HG03064 (cell line): ENCODE results near the gene KLHL2.
"Not testable (repeated sequence)": the region's sequence is repeated elsewhere in the genome, so short reads cannot be mapped to it uniquely, and the experiment has no call there.

ENCODE experiments used
- ATAC-seq: cut with Tn5 transposase; IDR thresholded peaks from one replicate; pipeline ENCODE4 v1.9.1; 2021; ENCODE audit warnings: low read depth; ENCODE audit not compliant: unreplicated experiment

Gene KLHL2

GRCh38 chr4:165279531-165279930 is 72.2 kb downstream of the KLHL2 start:
- ATAC-seq: not testable (repeated sequence)

- not testable (repeated sequence) for ATAC-seq
Measured at GRCh38 chr4:165284697-165285096, 77.3 kb downstream of the KLHL2 start.

GRCh38 chr4:165286619-165287340 is 79.4 kb downstream of the KLHL2 start:
- ATAC-seq: peak; percentile 84

- no peak for ATAC-seq
Measured at GRCh38 chr4:165288226-165288625, 80.9 kb downstream of the KLHL2 start.

GRCh38 chr4:165288639-165289422 is 81.5 kb downstream of the KLHL2 start:
- no peak for ATAC-seq

GRCh38 chr4:165289423-165289785 is 82.0 kb downstream of the KLHL2 start:
- ATAC-seq: no peak

GRCh38 chr4:165293061-165293460 is 85.7 kb downstream of the KLHL2 start:
- no peak for ATAC-seq

GRCh38 chr4:165293927-165294649 is 86.7 kb downstream of the KLHL2 start:
- ATAC-seq: no peak

GRCh38 chr4:165294907-165295306 is 87.5 kb downstream of the KLHL2 start:
- ATAC-seq: peak; percentile 94

- no peak for ATAC-seq
Measured at GRCh38 chr4:165297626-165298025, 90.3 kb downstream of the KLHL2 start.

- no peak for ATAC-seq
Measured at GRCh38 chr4:165299399-165300060, 92.2 kb downstream of the KLHL2 start.

- ATAC-seq: peak; percentile 87
Measured at GRCh38 chr4:165301833-165302232, 94.5 kb downstream of the KLHL2 start.

- no peak for ATAC-seq
Measured at GRCh38 chr4:165302658-165303057, 95.3 kb downstream of the KLHL2 start.

GRCh38 chr4:165308166-165308565 is 100.8 kb downstream of the KLHL2 start:
- ATAC-seq: no peak

GRCh38 chr4:165308606-165309005 is 101.2 kb downstream of the KLHL2 start:
- ATAC-seq: no peak

GRCh38 chr4:165309456-165309855 is 102.1 kb downstream of the KLHL2 start:
- ATAC-seq: no peak

GRCh38 chr4:165312506-165312905 is 105.1 kb downstream of the KLHL2 start:
- ATAC-seq: no peak

- no peak for ATAC-seq
Measured at GRCh38 chr4:165319030-165319429, 111.7 kb downstream of the KLHL2 start.

GRCh38 chr4:165319509-165319908 is 112.1 kb downstream of the KLHL2 start:
- no peak for ATAC-seq

- ATAC-seq: no peak
Measured at GRCh38 chr4:165324236-165324917, 117.0 kb downstream of the KLHL2 start.
